ENCODE measurements around the gene CDKN2B.

Gene CDKN2B

GRCh38 chr9:21993893-21994555 is 15.1 kb downstream of the CDKN2B start, which contains the start of gene CDKN2A:
TSS of gene CDKN2A (minus strand) at chr9:21994392.
- TF ChIP-seq ZNF274 (IDR thresholded peaks at IDR 0.05; ENCODE audit: low read depth, low read length) = no peak
- H3K4me3 ChIP-seq (ENCODE audit: low read length) = peak within 1 kb of the TSS; percentile 94

- peak overlapping the region; percentile 94 for H3K4me3 ChIP-seq (ENCODE audit: low read length)
- TF ChIP-seq ZNF274 (IDR thresholded peaks at IDR 0.05; ENCODE audit: low read depth, low read length) = no peak
Observed at GRCh38 chr9:21993007-21993406, 16.1 kb downstream of the CDKN2B start.

GRCh38 chr9:21991072-21991959 is 17.8 kb downstream of the CDKN2B start:
- H3K4me3 ChIP-seq (ENCODE audit: low read length) = no peak overlapping the region; the same call in none of the 2 replicates
- TF ChIP-seq ZNF274 (IDR thresholded peaks at IDR 0.05; ENCODE audit: low read depth, low read length) = no peak

GRCh38 chr9:21989440-21990189 is 19.5 kb downstream of the CDKN2B start:
- no peak for TF ChIP-seq ZNF274 (IDR thresholded peaks at IDR 0.05; ENCODE audit: low read depth, low read length)
- H3K4me3 ChIP-seq (ENCODE audit: low read length) = no peak overlapping the region; the same call in 1 of the 2 replicates

GRCh38 chr9:21988056-21988990 is 20.8 kb downstream of the CDKN2B start:
- H3K4me3 ChIP-seq (ENCODE audit: low read length) = no peak overlapping the region
- no peak for TF ChIP-seq ZNF274 (IDR thresholded peaks at IDR 0.05; ENCODE audit: low read depth, low read length)

GRCh38 chr9:21985964-21986667 is 23.0 kb downstream of the CDKN2B start:
- TF ChIP-seq ZNF274 (IDR thresholded peaks at IDR 0.05; ENCODE audit: low read depth, low read length) = no peak

GRCh38 chr9:21984101-21984500 is 25.0 kb downstream of the CDKN2B start:
- TF ChIP-seq ZNF274 (IDR thresholded peaks at IDR 0.05; ENCODE audit: low read depth, low read length) = no peak

More at GRCh38 chr9:21985964-21986667, 23.0 kb downstream of the CDKN2B start:
- H3K4me3 ChIP-seq (ENCODE audit: low read length) = no peak overlapping the region

GRCh38 chr9:21983561-21983935 is 25.6 kb downstream of the CDKN2B start:
- no peak for TF ChIP-seq ZNF274 (IDR thresholded peaks at IDR 0.05; ENCODE audit: low read depth, low read length)
- no peak overlapping the region for H3K4me3 ChIP-seq (ENCODE audit: low read length)

More at GRCh38 chr9:21984101-21984500, 25.0 kb downstream of the CDKN2B start:
- H3K4me3 ChIP-seq (ENCODE audit: low read length) = no peak overlapping the region

GRCh38 chr9:21982861-21983560 is 26.1 kb downstream of the CDKN2B start:
- no peak for TF ChIP-seq ZNF274 (IDR thresholded peaks at IDR 0.05; ENCODE audit: low read depth, low read length)
- H3K4me3 ChIP-seq (ENCODE audit: low read length) = no peak overlapping the region

- TF ChIP-seq ZNF274 (IDR thresholded peaks at IDR 0.05; ENCODE audit: low read depth, low read length) = no peak
- no peak overlapping the region for H3K4me3 ChIP-seq (ENCODE audit: low read length)
Observed at GRCh38 chr9:21982391-21982790, 26.7 kb downstream of the CDKN2B start.

- no peak for TF ChIP-seq ZNF274 (IDR thresholded peaks at IDR 0.05; ENCODE audit: low read depth, low read length)
- no peak overlapping the region for H3K4me3 ChIP-seq (ENCODE audit: low read length)
Observed at GRCh38 chr9:21976334-21976875, 32.7 kb downstream of the CDKN2B start.

All from GM08714 (cell line).